C4-2B (cell line): ENCODE data around the gene ETNK2.

ENCODE experiments used
- H3K27ac ChIP-seq: fragments of 450-650 bp; 2 replicates; pipeline ENCODE4 v1.5.1; 2017
- CTCF ChIP-seq: fragments of 450-650 bp; conservative IDR thresholded peaks from 2 replicates; pipeline ENCODE4 v1.5.1; 2017; ENCODE audit warnings: mild to moderate bottlenecking
- ZFX ChIP-seq: fragments of 450-650 bp; IDR thresholded peaks from 2 replicates; pipeline ENCODE4 v1.6.1; 2017

Gene ETNK2

GRCh38 chr1:204128464-204128963 lies 23.3 kb downstream of the ETNK2 start:
- H3K27ac ChIP-seq, result no peak overlapping the region
- TF ChIP-seq CTCF, result no peak
- no peak for TF ChIP-seq ZFX

GRCh38 chr1:204127597-204128242 lies 24.1 kb downstream of the ETNK2 start:
- H3K27ac ChIP-seq, result no peak overlapping the region
- TF ChIP-seq CTCF (peak; percentile 100), ZFX (no peak)

GRCh38 chr1:204126956-204127355 lies 24.9 kb downstream of the ETNK2 start:
- no peak for TF ChIP-seq ZFX
- no peak for TF ChIP-seq CTCF
- 0 out of 2 replicates have a peak overlapping the region, but pooled peaks have one; percentile 4 for H3K27ac ChIP-seq

GRCh38 chr1:204126386-204126785 lies 25.5 kb downstream of the ETNK2 start:
- H3K27ac ChIP-seq, result no peak overlapping the region
- TF ChIP-seq CTCF (no peak), ZFX (no peak)

- H3K27ac ChIP-seq, result no peak overlapping the region
- TF ChIP-seq ZFX (no peak), CTCF (no peak)
Measured at GRCh38 chr1:204125759-204126351, 26.0 kb downstream of the ETNK2 start.

- TF ChIP-seq ZFX (no peak), CTCF (no peak)
- H3K27ac ChIP-seq, result no peak overlapping the region
Measured at GRCh38 chr1:204124639-204125038, 27.2 kb downstream of the ETNK2 start.

- TF ChIP-seq CTCF, result no peak; the same call in 1 of the 2 replicates
- no peak for TF ChIP-seq ZFX
- no peak overlapping the region for H3K27ac ChIP-seq
Measured at GRCh38 chr1:204123376-204123775, 28.5 kb downstream of the ETNK2 start.
